GM12874 (cell line): Measurements from ENCODE around the gene NR3C1.

Experiments used
- TF ChIP-seq, protein P1 (sequence below): IDR thresholded peaks from 2 replicates; pipeline ENCODE4 v1.5.1; 2011; ENCODE audit warnings: low read depth, mild to moderate bottlenecking, control low read depth, low read length, moderate library complexity; ENCODE audit not compliant: insufficient read depth

Gene NR3C1

DNA sequence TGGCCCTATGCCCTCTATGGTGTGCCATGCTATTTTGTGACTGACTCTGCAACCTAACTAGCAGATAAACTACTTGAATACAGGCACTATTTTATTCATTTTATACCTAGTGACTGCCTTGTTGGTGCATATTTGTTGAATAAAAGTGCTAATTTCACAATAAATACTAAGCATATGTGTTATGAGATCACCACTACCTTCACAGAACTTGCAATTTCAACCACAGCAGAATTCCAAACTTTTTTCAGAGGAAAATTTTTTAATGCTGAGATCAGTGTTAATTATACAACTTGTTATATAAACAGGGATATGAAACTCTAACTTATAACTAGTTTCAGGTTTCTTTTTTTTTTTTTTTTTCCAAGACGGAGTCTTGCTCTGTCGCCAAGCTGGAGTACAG is 94.8 kb downstream of the NR3C1 start:
- TF ChIP-seq, protein P1, sequence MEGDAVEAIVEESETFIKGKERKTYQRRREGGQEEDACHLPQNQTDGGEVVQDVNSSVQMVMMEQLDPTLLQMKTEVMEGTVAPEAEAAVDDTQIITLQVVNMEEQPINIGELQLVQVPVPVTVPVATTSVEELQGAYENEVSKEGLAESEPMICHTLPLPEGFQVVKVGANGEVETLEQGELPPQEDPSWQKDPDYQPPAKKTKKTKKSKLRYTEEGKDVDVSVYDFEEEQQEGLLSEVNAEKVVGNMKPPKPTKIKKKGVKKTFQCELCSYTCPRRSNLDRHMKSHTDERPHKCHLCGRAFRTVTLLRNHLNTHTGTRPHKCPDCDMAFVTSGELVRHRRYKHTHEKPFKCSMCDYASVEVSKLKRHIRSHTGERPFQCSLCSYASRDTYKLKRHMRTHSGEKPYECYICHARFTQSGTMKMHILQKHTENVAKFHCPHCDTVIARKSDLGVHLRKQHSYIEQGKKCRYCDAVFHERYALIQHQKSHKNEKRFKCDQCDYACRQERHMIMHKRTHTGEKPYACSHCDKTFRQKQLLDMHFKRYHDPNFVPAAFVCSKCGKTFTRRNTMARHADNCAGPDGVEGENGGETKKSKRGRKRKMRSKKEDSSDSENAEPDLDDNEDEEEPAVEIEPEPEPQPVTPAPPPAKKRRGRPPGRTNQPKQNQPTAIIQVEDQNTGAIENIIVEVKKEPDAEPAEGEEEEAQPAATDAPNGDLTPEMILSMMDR, result no peak

DNA sequence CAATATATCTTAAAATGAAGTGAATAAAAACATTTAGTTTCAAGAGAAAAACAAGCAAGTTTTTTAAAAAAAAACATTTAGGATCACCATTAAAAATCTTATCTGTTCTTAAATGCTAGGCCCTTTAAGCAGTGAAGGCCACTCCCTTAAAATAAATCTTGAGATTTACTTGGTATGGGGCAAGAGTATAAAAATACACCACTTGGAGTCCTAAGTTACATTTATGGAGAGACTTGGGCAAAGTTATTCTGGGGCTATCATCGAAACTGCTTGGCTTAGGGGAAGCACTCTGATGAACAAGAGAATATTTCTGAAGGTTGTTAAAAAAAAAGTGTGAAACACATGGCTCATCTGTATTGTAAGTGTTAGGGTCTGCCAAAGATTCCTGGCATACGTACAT is 97.4 kb downstream of the NR3C1 start:
- TF ChIP-seq, protein P1, result no peak

DNA sequence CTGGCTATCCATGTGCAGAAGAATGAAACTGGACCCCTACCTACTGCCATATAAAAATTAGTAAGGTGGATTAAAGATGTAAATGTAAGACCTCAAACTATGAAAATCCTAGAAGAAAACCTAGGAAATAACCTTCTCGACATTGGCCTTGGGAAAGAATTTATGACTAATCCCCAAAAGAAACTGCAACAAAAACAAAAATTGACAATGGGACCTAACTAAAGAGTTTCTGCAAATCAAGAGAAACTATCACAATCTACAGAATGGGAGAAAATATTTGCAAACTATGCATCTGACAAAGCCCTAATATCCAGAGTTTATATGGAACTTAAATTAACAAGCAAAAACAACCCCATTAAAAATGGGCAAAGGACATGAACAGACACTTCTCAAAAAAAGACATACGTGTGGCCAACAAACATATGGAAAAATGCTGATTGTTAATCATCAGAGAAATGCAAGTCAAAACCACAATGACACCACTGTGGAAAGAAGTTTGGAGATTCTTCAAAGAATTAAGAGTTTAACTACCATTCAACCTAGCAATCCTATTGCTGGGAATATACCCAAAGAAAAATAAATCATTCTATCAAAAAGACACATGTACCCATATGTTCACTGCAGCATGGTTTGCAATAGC is 98.5 kb downstream of the NR3C1 start:
- TF ChIP-seq, protein P1, result no peak

DNA sequence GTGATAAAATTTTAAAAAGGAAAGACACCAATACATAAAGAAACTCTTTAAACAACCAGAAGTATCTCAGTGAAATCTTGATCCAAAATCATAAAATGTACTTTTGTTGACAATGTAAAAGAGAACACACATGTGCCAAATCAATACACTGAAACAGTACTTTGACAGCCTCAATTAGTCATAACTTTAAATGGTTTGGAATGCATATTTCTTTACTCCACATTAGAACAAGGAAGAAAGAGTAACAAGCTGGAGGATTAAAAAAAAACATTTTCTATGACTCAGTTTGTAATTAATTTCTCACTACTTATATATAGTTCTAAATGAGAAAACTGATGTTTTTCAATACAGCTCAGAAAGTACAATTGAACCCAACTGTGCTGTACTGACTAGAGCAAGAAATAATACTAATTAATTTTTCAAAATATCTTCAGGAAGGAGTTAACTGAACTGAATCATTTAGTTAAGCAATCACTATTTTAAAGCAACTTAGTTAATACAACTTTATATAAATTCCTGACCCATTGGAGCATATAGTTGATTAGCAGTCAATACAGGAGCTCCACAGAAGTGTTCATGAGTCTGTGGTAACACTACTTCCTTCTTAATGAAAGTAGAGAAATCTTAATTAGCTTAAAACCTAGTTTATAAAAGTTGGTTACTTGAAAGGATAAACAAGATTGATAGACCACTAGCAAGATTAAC is 101.0 kb downstream of the NR3C1 start:
- TF ChIP-seq, protein P1, result no peak

DNA sequence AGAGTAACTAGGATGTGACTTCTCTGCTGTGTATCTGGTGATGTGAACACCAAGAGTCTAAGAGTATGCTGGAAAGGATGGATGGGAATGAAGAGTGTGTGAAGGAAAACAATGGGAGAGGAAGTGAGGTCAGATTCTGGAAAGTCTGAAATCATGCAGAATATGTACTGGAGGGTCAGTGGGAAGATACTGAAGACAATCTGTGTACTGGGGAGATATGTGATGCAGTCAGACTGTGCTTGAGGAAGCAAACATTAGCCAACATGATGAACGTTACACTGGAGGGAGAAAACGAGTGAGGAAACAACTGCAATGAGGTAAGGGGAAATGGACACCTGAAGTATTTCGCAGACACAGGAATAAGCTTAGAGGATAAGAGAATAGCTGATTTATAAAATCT is 105.7 kb downstream of the NR3C1 start:
- TF ChIP-seq, protein P1, result no peak

DNA sequence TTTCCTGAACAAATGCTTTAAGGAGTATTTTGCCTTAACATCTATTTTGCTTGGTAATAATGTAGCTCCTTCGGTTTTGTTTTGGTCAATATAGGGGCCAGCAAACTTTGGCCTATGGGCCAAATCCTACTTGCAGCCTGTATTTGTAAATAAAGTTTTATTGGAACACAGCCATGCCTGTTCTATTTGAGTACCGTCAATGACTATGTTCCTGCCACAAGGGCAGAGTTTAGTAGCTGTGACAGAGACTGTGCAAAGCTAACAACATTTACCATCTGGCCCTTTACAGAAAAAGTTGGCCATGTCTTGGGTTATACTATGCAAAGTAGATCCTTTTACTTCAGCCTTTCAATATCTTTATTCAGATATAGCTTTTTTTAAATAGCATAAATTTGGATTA is 113.4 kb downstream of the NR3C1 start:
- TF ChIP-seq, protein P1, result no peak

DNA sequence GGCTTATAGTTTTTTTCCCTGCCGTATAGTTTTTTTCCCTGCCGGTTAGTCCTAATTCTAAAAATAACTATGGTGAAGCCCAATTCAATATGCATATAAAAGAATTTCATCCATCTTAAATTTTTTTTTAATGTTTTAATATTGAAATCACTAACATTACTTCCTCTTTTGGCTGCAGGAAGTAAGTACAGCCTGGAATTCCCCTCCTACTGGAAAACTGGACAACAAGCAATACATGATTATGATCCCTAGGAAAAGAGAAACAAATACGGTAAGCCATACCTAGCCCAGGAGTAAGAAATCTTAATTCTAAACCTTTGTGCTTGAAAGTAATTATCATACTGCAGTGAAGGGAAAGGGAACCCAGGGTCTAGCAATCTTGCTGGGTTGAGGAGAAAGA is 119.0 kb downstream of the NR3C1 start:
- TF ChIP-seq, protein P1, result no peak
